Measurements from ENCODE around the gene TSC22D4.

GRCh38 chr7:100423315-100423714 lies 55.7 kb downstream of the TSC22D4 start:
- TF ChIP-seq MAZ (IDR thresholded peaks at IDR 0.05; ENCODE audit: borderline replicate concordance, low read depth, low read length) (no peak), EHMT2 (IDR thresholded peaks at IDR 0.05; ENCODE audit: low read depth) (no peak), CTCF (IDR thresholded peaks at IDR 0.05) (no peak), CHD4 (IDR thresholded peaks at IDR 0.05; ENCODE audit: borderline replicate concordance) (no peak), JUN (IDR thresholded peaks at IDR 0.05) (no peak), RFX5 (IDR thresholded peaks at IDR 0.05) (no peak), RARB (CRISPR knock-in tag; IDR thresholded peaks at IDR 0.05) (no peak), POLR2A (IDR thresholded peaks at IDR 0.05; ENCODE audit: low read length) (no peak), FOSL2 (IDR thresholded peaks at IDR 0.05) (no peak), FOSL2 (CRISPR knock-in tag; IDR thresholded peaks at IDR 0.05) (no peak), KDM5A (IDR thresholded peaks at IDR 0.05) (no peak), ELK1 (IDR thresholded peaks at IDR 0.05; ENCODE audit: low read depth, low read length) (no peak), E2F6 (IDR thresholded peaks at IDR 0.05; ENCODE audit: borderline replicate concordance, low read depth) (no peak), HDAC2 (IDR thresholded peaks at IDR 0.05) (no peak)

Measured in A549 (cell line).